Hematopoietic multipotent progenitor cell (in vitro differentiated cells): ENCODE data around the gene JMJD7. TPM values are rescaled to one million over a fixed set of nuclear protein-coding genes. Genes with fewer than 3 reads are reported as not detected.
A peak's percentile ranks its signal among the peaks of the same experiment; 100 is the strongest.

Experiments used
- DNase-seq, 3 donors: peaks; one replicate each; pipeline ENCODE4 v3.0.0-alpha.2; 2011 to 2015; ENCODE audit warnings: low read depth in 2 of 3, low spot score in 2 of 3
- total RNA-seq: library from RNA; depleted of rRNA; stranded (reverse); fragments of >200 nt; gene quantifications from one replicate; pipeline ENCODE4 v1.2.3, GENCODE V29; 2012

The JMJD7 gene
- 6.7 TPM for total RNA-seq

GRCh38 chr15:41827880-41828806 lies at the start of gene JMJD7:
TSS of gene JMJD7 (plus strand) at chr15:41828092. CDS start at chr15:41828125, 33 bp downstream.
- peak; percentile 84 to 88 (median 86) for DNase-seq

GRCh38 chr15:41778521-41778920 lies 49.4 kb upstream of the JMJD7 start:
- DNase-seq, result no peak

GRCh38 chr15:41779662-41780157 lies 48.2 kb upstream of the JMJD7 start:
- DNase-seq, result no peak

- DNase-seq, result no peak
Measured at GRCh38 chr15:41780266-41780665, 47.6 kb upstream of the JMJD7 start.

- DNase-seq, result no peak
Measured at GRCh38 chr15:41780727-41781126, 47.2 kb upstream of the JMJD7 start.

- DNase-seq, result peak in 1 of 3 donors; percentile 26
Measured at GRCh38 chr15:41782371-41783282, 45.3 kb upstream of the JMJD7 start.

- no peak for DNase-seq
Measured at GRCh38 chr15:41783296-41783695, 44.6 kb upstream of the JMJD7 start.

GRCh38 chr15:41788262-41788661 lies 39.6 kb upstream of the JMJD7 start:
- no peak for DNase-seq

- DNase-seq, result no peak
Measured at GRCh38 chr15:41789236-41789635, 38.7 kb upstream of the JMJD7 start.

GRCh38 chr15:41789662-41790061 lies 38.2 kb upstream of the JMJD7 start:
- no peak for DNase-seq

GRCh38 chr15:41790169-41790568 lies 37.7 kb upstream of the JMJD7 start:
- DNase-seq, result no peak

GRCh38 chr15:41790756-41791546 lies 36.9 kb upstream of the JMJD7 start:
- DNase-seq, result peak in 2 of 3 donors; percentile 44 to 64

GRCh38 chr15:41791547-41791937 lies 36.4 kb upstream of the JMJD7 start:
- DNase-seq, result no peak

- no peak for DNase-seq
Measured at GRCh38 chr15:41792000-41792637, 35.8 kb upstream of the JMJD7 start.

- no peak for DNase-seq
Measured at GRCh38 chr15:41794081-41794480, 33.8 kb upstream of the JMJD7 start.

- DNase-seq, result no peak
Measured at GRCh38 chr15:41795996-41796856, 31.7 kb upstream of the JMJD7 start.

GRCh38 chr15:41797201-41797944 lies 30.5 kb upstream of the JMJD7 start:
- no peak for DNase-seq
